ENCODE results near the gene ACOXL. TPM values are rescaled to one million over a fixed set of nuclear protein-coding genes. Genes with fewer than 3 reads are reported as not detected.

ACOXL gene
- total RNA-seq, 6 experiments from 2014 or later: not detected

- DNase-seq (no peak), ATAC-seq (no peak)
- Histone ChIP-seq H3K4me3 (no peak overlapping the region), H3K36me3 (no peaks in the 10 kb centered on the region), H3K27me3 (no peaks in the 10 kb centered on the region), H3K27ac (no peak overlapping the region), H3K9me3 (no peaks in the 10 kb centered on the region), H3K4me1 (no peaks in the 10 kb centered on the region)
- intact Hi-C loops (cut with DNase I): no loop called here
- 66% methylated on average over 2 of the region's 2 CpGs for WGBS (ENCODE audit: insufficient coverage, low coverage, low lambda C conversion rate, missing lambda C conversion rate)
- TF ChIP-seq POLR2A (IDR thresholded peaks at IDR 0.05): no peak
- no peak for TF ChIP-seq CTCF (IDR thresholded peaks at IDR 0.05)
Measured at GRCh38 chr2:111055735-111056134, 323.4 kb downstream of the ACOXL start.

- peaks cover 0 to 4% (median 0%) of the 10 kb centered on the region in 4 donors for H3K9me3 ChIP-seq
- DNase-seq: no peak
- H3K4me1 ChIP-seq: no peaks in the 10 kb centered on the region
- no peaks in the 10 kb centered on the region for H3K36me3 ChIP-seq
- H3K27me3 ChIP-seq: no peaks in the 10 kb centered on the region
- WGBS (ENCODE audit: insufficient coverage, low coverage, low lambda C conversion rate, missing lambda C conversion rate): 100% methylated on average over 1 of the region's 5 CpGs
- intact Hi-C loops (cut with DNase I): no loop called here
- TF ChIP-seq CTCF (IDR thresholded peaks at IDR 0.05) (no peak), POLR2A (IDR thresholded peaks at IDR 0.05) (no peak)
- H3K27ac ChIP-seq: no peak overlapping the region
- no peak overlapping the region for H3K4me3 ChIP-seq
- ATAC-seq: no peak
Measured at GRCh38 chr2:111057045-111057444, 324.7 kb downstream of the ACOXL start.

GRCh38 chr2:111057721-111058120 is 325.3 kb downstream of the ACOXL start:
- intact Hi-C loops (cut with DNase I): no loop called here
- WGBS (ENCODE audit: insufficient coverage, low coverage, low lambda C conversion rate, missing lambda C conversion rate): 74% methylated on average over 9 of the region's 9 CpGs
- Histone ChIP-seq H3K27ac (no peak overlapping the region), H3K4me3 (no peak overlapping the region), H3K9me3 (peaks cover 0 to 4% (median 0%) of the 10 kb centered on the region in 4 donors), H3K27me3 (no peaks in the 10 kb centered on the region), H3K4me1 (no peaks in the 10 kb centered on the region), H3K36me3 (no peaks in the 10 kb centered on the region)
- ATAC-seq: no peak
- no peak for TF ChIP-seq CTCF (IDR thresholded peaks at IDR 0.05)
- no peak for TF ChIP-seq POLR2A (IDR thresholded peaks at IDR 0.05)
- no peak for DNase-seq

GRCh38 chr2:111058264-111058663 is 325.9 kb downstream of the ACOXL start:
- Histone ChIP-seq H3K27me3 (no peaks in the 10 kb centered on the region), H3K4me3 (no peak overlapping the region), H3K4me1 (no peaks in the 10 kb centered on the region), H3K36me3 (no peaks in the 10 kb centered on the region), H3K27ac (no peak overlapping the region), H3K9me3 (peaks cover 0 to 4% (median 0%) of the 10 kb centered on the region in 4 donors)
- no peak for ATAC-seq
- intact Hi-C loops (cut with DNase I): no loop called here
- TF ChIP-seq POLR2A (IDR thresholded peaks at IDR 0.05) (no peak), CTCF (IDR thresholded peaks at IDR 0.05) (no peak)
- DNase-seq: no peak
- 40% methylated on average over 5 of the region's 5 CpGs for WGBS (ENCODE audit: insufficient coverage, low coverage, low lambda C conversion rate, missing lambda C conversion rate)

- DNase-seq (no peak), ATAC-seq (no peak)
- Histone ChIP-seq H3K4me3 (no peak overlapping the region), H3K4me1 (no peaks in the 10 kb centered on the region), H3K27me3 (no peaks in the 10 kb centered on the region), H3K36me3 (no peaks in the 10 kb centered on the region), H3K27ac (no peak overlapping the region), H3K9me3 (peaks cover 0 to 4% (median 0%) of the 10 kb centered on the region in 4 donors)
- TF ChIP-seq POLR2A (IDR thresholded peaks at IDR 0.05) (no peak), CTCF (IDR thresholded peaks at IDR 0.05) (no peak)
- WGBS (ENCODE audit: insufficient coverage, low coverage, low lambda C conversion rate, missing lambda C conversion rate): 71% methylated on average over 1 of the region's 1 CpG
- intact Hi-C loops (cut with DNase I): no loop called here
Measured at GRCh38 chr2:111061191-111061590, 328.8 kb downstream of the ACOXL start.

Measured in right lobe of liver (tissue), 6 donors.